GM12878 (cell line): ENCODE measurements around the gene CD38. TPM values are rescaled to one million over a fixed set of nuclear protein-coding genes. Genes with fewer than 3 reads are reported as not detected.

Experiments used
- ATAC-seq: fragments of 200-7000 bp; cut with Tn5 transposase; 3 replicates; pipeline ENCODE4 v1.9.1; 2020; ENCODE audit warnings: mild to moderate bottlenecking, moderate library complexity
- BruUV-seq: library from RNA; stranded (reverse); fragments of 400-500 nt; replicated peaks from 2 replicates; lab custom pipeline; 2021; lab: Mats Ljungman, UMichigan
- CTCF ChIA-PET: fragments of 300-600 bp; sonication (Branson Sonifier 250); formaldehyde crosslinking; extraction: SDS; loops from one replicate; lab custom pipeline; 2021; ENCODE audit warnings: inconsistent platforms; lab: Yijun Ruan, JAX
- POLR2A ChIA-PET: fragments of 350-600 bp; formaldehyde crosslinking; extraction: SDS; loops from one replicate; lab custom pipeline; 2021; ENCODE audit warnings: inconsistent platforms; lab: Charles Lee
- RAD21 ChIA-PET: fragments of 300-600 bp; sonication (Branson Sonifier 250); formaldehyde crosslinking; loops from one replicate; lab custom pipeline; 2023; ENCODE audit warnings: antibody characterized with exemption; ENCODE audit not compliant: unreplicated experiment; lab: Charles Lee
- SMC1A ChIA-PET: fragments of 300-600 bp; sonication (Branson Sonifier 250); formaldehyde crosslinking; loops from one replicate; lab custom pipeline; 2023; ENCODE audit not compliant: unreplicated experiment, uncharacterized antibody; lab: Charles Lee
- DNase-seq: peaks from one replicate; pipeline ENCODE4 v3.0.0-alpha.2; 2011; ENCODE audit warnings: low read depth, low spot score
- FAIRE-seq: peaks from 3 replicates; lab custom pipeline; 2011; peaks lifted over from hg19 to GRCh38; lab: Jason Lieb, UNC
- H2AFZ ChIP-seq: 2 replicates; pipeline ENCODE4 v1.6.0; 2011; ENCODE audit warnings: low read depth, low read length, control low read depth; ENCODE audit not compliant: control insufficient read depth
- H3K27ac ChIP-seq: 2 replicates; pipeline ENCODE4 v1.5.1; 2011; ENCODE audit warnings: control low read depth; ENCODE audit not compliant: control insufficient read depth, insufficient read depth
- H3K27me3 ChIP-seq, 2 experiments: replicated peaks in 1 of 2; 2 replicates each; pipeline versions ENCODE4 v1.6.0 to v1.6.1; 2011; ENCODE audit warnings: low read length in 1 of 2; ENCODE audit not compliant: control insufficient read depth in 2 of 2, insufficient read depth in 2 of 2
- H3K36me3 ChIP-seq, 2 experiments: 2 replicates each; pipeline ENCODE4 v1.5.1; 2011; ENCODE audit warnings: low read length in 1 of 2; ENCODE audit not compliant: control insufficient read depth in 2 of 2, insufficient read depth in 2 of 2
- H3K4me1 ChIP-seq: 2 replicates; pipeline ENCODE4 v1.6.1; 2011; ENCODE audit warnings: mild to moderate bottlenecking, low read length, moderate library complexity, mixed read lengths; ENCODE audit not compliant: control insufficient read depth, insufficient read depth
- H3K4me2 ChIP-seq: 2 replicates; pipeline ENCODE4 v1.6.0; 2011; ENCODE audit warnings: control low read depth; ENCODE audit not compliant: control insufficient read depth, insufficient read depth
- H3K4me3 ChIP-seq: fragments of 200-600 bp; sonication (generic); 2 replicates; pipeline ENCODE4 v1.5.1; 2016
- H3K79me2 ChIP-seq: 2 replicates; pipeline ENCODE4 v1.6.0; 2011; ENCODE audit warnings: low read length; ENCODE audit not compliant: control insufficient read depth, insufficient read depth
- H3K9ac ChIP-seq: 2 replicates; pipeline ENCODE4 v1.8.0; 2011; ENCODE audit warnings: low read length, control low read depth, mixed read lengths; ENCODE audit not compliant: control insufficient read depth, insufficient read depth
- H3K9me3 ChIP-seq: replicated peaks from 3 replicates; pipeline ENCODE4 v1.5.1; 2011; ENCODE audit warnings: mild to moderate bottlenecking, low read length; ENCODE audit not compliant: control insufficient read depth, insufficient read depth
- H4K20me1 ChIP-seq: 2 replicates; pipeline ENCODE4 v1.6.0; 2011; ENCODE audit not compliant: control insufficient read depth, insufficient read depth
- BHLHE40 ChIP-seq, 2 experiments: fragments of 450-650 bp in 1 of 2; IDR thresholded peaks; 2 replicates each; pipeline ENCODE4 v1.6.1; 2011 to 2017; ENCODE audit warnings: low read depth in 2 of 2, borderline replicate concordance in 1 of 2, improper control_type of control experiment in 1 of 2, low read length in 1 of 2, mild to moderate bottlenecking in 1 of 2
- HDAC2 ChIP-seq: fragments of 200-600 bp; sonication (generic); IDR thresholded peaks from 2 replicates; pipeline ENCODE4 v1.6.1; 2017
- HDGF ChIP-seq: fragments of 450-650 bp; IDR thresholded peaks from 2 replicates; pipeline ENCODE4 v1.6.1; 2016; ENCODE audit warnings: antibody characterized with exemption
- NFYB ChIP-seq: IDR thresholded peaks from 2 replicates; pipeline ENCODE4 v1.6.1; 2011; ENCODE audit warnings: low read depth, mild to moderate bottlenecking, low read length, improper control_type of control experiment, moderate library complexity; ENCODE audit not compliant: insufficient read depth
- NR2F1 ChIP-seq: fragments of 450-650 bp; conservative IDR thresholded peaks from 2 replicates; pipeline ENCODE4 v1.6.1; 2017; ENCODE audit warnings: mild to moderate bottlenecking
- POLR2AphosphoS2 ChIP-seq: IDR thresholded peaks from 2 replicates; pipeline ENCODE4 v1.6.1; 2011; ENCODE audit warnings: low read depth, mild to moderate bottlenecking, low read length, improper control_type of control experiment, moderate library complexity
- TARDBP ChIP-seq: IDR thresholded peaks from 2 replicates; pipeline ENCODE4 v1.6.1; 2016; ENCODE audit warnings: borderline replicate concordance
- ZNF384 ChIP-seq: IDR thresholded peaks from 2 replicates; pipeline ENCODE4 v1.6.1; 2012; ENCODE audit warnings: low read depth, mild to moderate bottlenecking, low read length, improper control_type of control experiment, borderline replicate concordance
- WGBS: methylation state at CpG from one replicate; pipeline ENCODE4 v1.1.6; 2016; ENCODE audit warnings: low lambda C conversion rate; ENCODE audit not compliant: insufficient replicate concordance, insufficient coverage; ENCODE audit errors: missing lambda C conversion rate; 5-methylcytosine and 5-hydroxymethylcytosine counted together
- in situ Hi-C: fragments of 300-500 bp; cut with MboI; formaldehyde crosslinking; loops from 9 replicates; pipeline ENCODE4 v1.14.3; 2018; ENCODE audit warnings: mixed read lengths
- intact Hi-C: fragments of 100-400 bp; cut with micrococcal nuclease; formaldehyde crosslinking; loops from one replicate; pipeline ENCODE4 v1.14.2; 2022; ENCODE audit not compliant: unreplicated experiment
- polyA plus RNA-seq, 11 experiments: library from polyadenylated mRNA; depleted of rRNA in 4 of 11; unstranded in 6 of 11; stranded (reverse) in 5 of 11; fragments of >200 nt; fragmentation: Nextera tagmentation in 4 of 11; fragmentation: Illumina TruSeq in 1 of 11; extraction: Ambion mirVana in 4 of 11; extraction: Trizol in 1 of 11; gene quantifications; 1 replicate in 1 of 11; 2 replicates in 10 of 11; pipeline versions ENCODE4 v1.2.1 to v1.2.3, GENCODE V29; 2011 to 2016; ENCODE audit warnings: inconsistent platforms in 2 of 11, missing spikeins in 2 of 11, low read depth in 1 of 11
- total RNA-seq, 4 experiments: library from RNA; depleted of rRNA in 3 of 4; stranded (reverse); fragments of >200 nt in 3 of 4; fragmentation: Illumina TruSeq in 1 of 4; extraction: Trizol in 1 of 4; gene quantifications; 2 replicates each; pipeline versions ENCODE4 v1.2.1 to v1.2.3, GENCODE V29; 2013 to 2021

Gene CD38
- total and polyA plus RNA-seq, 10 of the 15 experiments (the other 5 are each of a cell fraction or from before 2014, with no cell fraction given) = 3.5 to 39.8 (median 12.7) TPM

GRCh38 chr4:15809058-15809457 is 30.9 kb downstream of the CD38 start (continued):
- TF ChIP-seq POLR2AphosphoS2 (no peak), HDGF (no peak), HDAC2 (no peak), BHLHE40 (IDR thresholded peaks at IDR 0.05; ENCODE audit: borderline replicate concordance in 1 of 2, low read depth in 2 of 2, low read length in 1 of 2) (peak; percentile 21 to 54; a peak in 2 of 4 replicates), TARDBP (no peak)

GRCh38 chr4:15809466-15809865 is 31.3 kb downstream of the CD38 start:
- ChIA-PET RAD21 (interaction anchor here (0.7 to 8.0 kb wide), 10 partner anchors 24 to 192 kb away, joined by 3 to 117 read pairs (median 6); no protein-coding TSS in a partner anchor), CTCF (interaction anchor here (0.6 to 7.6 kb wide), 11 partner anchors 9 to 1769 kb away, joined by 3 to 188 read pairs (median 5); no protein-coding TSS in a partner anchor), POLR2A (interaction anchor here (0.9 kb wide), 1 partner anchor 24 kb away, joined by 3 read pairs; no protein-coding TSS in a partner anchor), SMC1A (interaction anchor here (0.8 to 7.4 kb wide), 11 partner anchors 8 to 192 kb away, joined by 3 to 152 read pairs (median 4); no protein-coding TSS in a partner anchor)
- Histone ChIP-seq H4K20me1 (no peaks in the 10 kb centered on the region), H3K36me3 (no peaks in the 10 kb centered on the region), H3K79me2 (no peaks in the 10 kb centered on the region), H2AFZ (no peak overlapping the region), H3K4me3 (no peak overlapping the region), H3K27me3 (no peaks in the 10 kb centered on the region), H3K4me2 (peak overlapping the region; percentile 74), H3K4me1 (peaks cover 12% of the 10 kb centered on the region; the same call in 1 of the 2 replicates), H3K9me3 (no peaks in the 10 kb centered on the region), H3K9ac (no peak overlapping the region), H3K27ac (peak overlapping the region; percentile 20; the same call in 1 of the 2 replicates)
- FAIRE-seq (no peak), ATAC-seq (no peak), DNase-seq (no peak)
- BruUV-seq = no TSS peak
- in situ Hi-C loops (loop anchor here (5.0 to 10.0 kb wide), 4 partner anchors 73 to 395 kb away; no protein-coding TSS in a partner anchor), intact Hi-C loops (no loop called here)
- TF ChIP-seq NR2F1 (0 out of 2 replicates have a peak, but pooled peaks have one; percentile 41), NFYB (no peak), ZNF384 (0 out of 2 replicates have a peak, but pooled peaks have one; percentile 4)
- 9% methylated on average over 5 of the region's 5 CpGs for WGBS
